Panc1 (cell line): Measurements from ENCODE around the gene GATAD2B. TPM values are rescaled to one million over a fixed set of nuclear protein-coding genes. Genes with fewer than 3 reads are reported as not detected.

Experiments
- ATAC-seq: fragments of 200-7000 bp; cut with Tn5 transposase; 2 replicates; pipeline ENCODE4 v1.9.1; 2020; ENCODE audit warnings: mild to moderate bottlenecking, moderate library complexity
- BruUV-seq: library from RNA; stranded (reverse); fragments of 400-500 nt; replicated peaks from 2 replicates; lab custom pipeline; 2021; lab: Mats Ljungman, UMichigan
- CTCF ChIA-PET: fragments of 300-600 bp; sonication (Branson Sonifier 250); formaldehyde crosslinking; loops from one replicate; lab custom pipeline; 2022; ENCODE audit warnings: antibody characterized with exemption; lab: Charles Lee
- POLR2A ChIA-PET: fragments of 300-600 bp; sonication (Branson Sonifier 250); formaldehyde crosslinking; loops from one replicate; lab custom pipeline; 2022; ENCODE audit warnings: antibody characterized with exemption; lab: Charles Lee
- DNase-seq: peaks from one replicate; pipeline ENCODE4 v3.0.0-alpha.2; 2010; ENCODE audit warnings: low read depth, low spot score
- H3K27ac ChIP-seq: 2 replicates; pipeline ENCODE4 v1.5.1; 2011; ENCODE audit warnings: mild to moderate bottlenecking, low read length, inconsistent platforms
- H3K27me3 ChIP-seq: fragments of 200-500 bp; sonication (Bioruptor generic); 2 replicates; pipeline ENCODE4 v1.6.0; 2014; ENCODE audit warnings: low read length, inconsistent platforms; ENCODE audit not compliant: control insufficient read depth, insufficient read depth
- H3K36me3 ChIP-seq: fragments of 200-500 bp; sonication (Bioruptor generic); 2 replicates; pipeline ENCODE4 v1.5.1; 2014; ENCODE audit warnings: inconsistent platforms, mild to moderate bottlenecking, low read length, moderate library complexity; ENCODE audit not compliant: control insufficient read depth, insufficient read depth
- H3K4me1 ChIP-seq: 2 replicates; pipeline ENCODE4 v1.5.1; 2011; ENCODE audit warnings: inconsistent platforms, mild to moderate bottlenecking, low read length, moderate library complexity; ENCODE audit not compliant: control insufficient read depth, insufficient read depth
- H3K4me3 ChIP-seq, 2 experiments: 2 replicates each; pipeline ENCODE4 v1.5.1; 2011 to 2012; ENCODE audit warnings: low read depth in 2 of 2, low read length in 2 of 2, mild to moderate bottlenecking in 2 of 2, inconsistent platforms in 1 of 2, moderate library complexity in 1 of 2
- H3K9me3 ChIP-seq: fragments of 200-500 bp; sonication (Bioruptor generic); 2 replicates; pipeline ENCODE4 v1.5.1; 2014; ENCODE audit warnings: low read depth, mild to moderate bottlenecking, inconsistent platforms, low read length, moderate library complexity; ENCODE audit not compliant: control insufficient read depth, insufficient read depth
- POLR2AphosphoS5 ChIP-seq: IDR thresholded peaks from 2 replicates; pipeline ENCODE4 v1.6.1; 2012; ENCODE audit warnings: mild to moderate bottlenecking, low read depth, low read length, moderate library complexity
- REST ChIP-seq, 2 experiments: IDR thresholded peaks; 2 replicates each; pipeline ENCODE4 v1.6.1; 2011 to 2012; ENCODE audit warnings: low read depth in 2 of 2, control low read depth in 1 of 2, low read length in 1 of 2, mild to moderate bottlenecking in 1 of 2, moderate library complexity in 1 of 2; ENCODE audit not compliant: insufficient read depth in 1 of 2
- SIN3A ChIP-seq: IDR thresholded peaks from 2 replicates; pipeline ENCODE4 v1.6.1; 2012; ENCODE audit warnings: low read depth, mild to moderate bottlenecking, low read length, moderate library complexity, borderline replicate concordance; ENCODE audit not compliant: insufficient read depth
- TCF7L2 ChIP-seq: IDR thresholded peaks from 2 replicates; pipeline ENCODE4 v1.6.1; 2011; ENCODE audit warnings: mild to moderate bottlenecking, low read depth, low read length, inconsistent platforms
- in situ Hi-C: cut with HindIII; loops from 2 replicates; pipeline ENCODE4 v1.10.0; 2016; ENCODE audit warnings: low sequenced_read_pairs, low pct_unique_long_range_greater_than_20kb
- intact Hi-C: fragments of 100-400 bp; cut with micrococcal nuclease; formaldehyde crosslinking; loops from one replicate; pipeline ENCODE4 v1.10.0; 2022; ENCODE audit not compliant: unreplicated experiment
- total RNA-seq: library from RNA; stranded (reverse); gene quantifications from one replicate; pipeline ENCODE4 v1.2.1, GENCODE V29; 2021; ENCODE audit not compliant: unreplicated experiment
- TF ChIP-seq, protein P1 (sequence below): fragments of 450-650 bp; IDR thresholded peaks from 2 replicates; pipeline ENCODE4 v1.5.1; 2017; ENCODE audit warnings: mild to moderate bottlenecking

Gene GATAD2B
- total RNA-seq, 1 experiment from 2014 or later: 47.2 TPM

- intact Hi-C loops: no loop called here
- in situ Hi-C loops: no loop called here
- TF ChIP-seq, protein P1, sequence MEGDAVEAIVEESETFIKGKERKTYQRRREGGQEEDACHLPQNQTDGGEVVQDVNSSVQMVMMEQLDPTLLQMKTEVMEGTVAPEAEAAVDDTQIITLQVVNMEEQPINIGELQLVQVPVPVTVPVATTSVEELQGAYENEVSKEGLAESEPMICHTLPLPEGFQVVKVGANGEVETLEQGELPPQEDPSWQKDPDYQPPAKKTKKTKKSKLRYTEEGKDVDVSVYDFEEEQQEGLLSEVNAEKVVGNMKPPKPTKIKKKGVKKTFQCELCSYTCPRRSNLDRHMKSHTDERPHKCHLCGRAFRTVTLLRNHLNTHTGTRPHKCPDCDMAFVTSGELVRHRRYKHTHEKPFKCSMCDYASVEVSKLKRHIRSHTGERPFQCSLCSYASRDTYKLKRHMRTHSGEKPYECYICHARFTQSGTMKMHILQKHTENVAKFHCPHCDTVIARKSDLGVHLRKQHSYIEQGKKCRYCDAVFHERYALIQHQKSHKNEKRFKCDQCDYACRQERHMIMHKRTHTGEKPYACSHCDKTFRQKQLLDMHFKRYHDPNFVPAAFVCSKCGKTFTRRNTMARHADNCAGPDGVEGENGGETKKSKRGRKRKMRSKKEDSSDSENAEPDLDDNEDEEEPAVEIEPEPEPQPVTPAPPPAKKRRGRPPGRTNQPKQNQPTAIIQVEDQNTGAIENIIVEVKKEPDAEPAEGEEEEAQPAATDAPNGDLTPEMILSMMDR: no peak
- TF ChIP-seq TCF7L2: no peak
- ChIA-PET CTCF (no interaction called here), POLR2A (interaction anchor here (0.5 to 0.6 kb wide), 3 partner anchors 13 to 69 kb away, joined by 5 to 7 read pairs (median 6); no protein-coding TSS in a partner anchor)
- no peaks in the 10 kb centered on the region for H3K36me3 ChIP-seq
- no peaks in the 10 kb centered on the region for H3K27me3 ChIP-seq
- no peak overlapping the region for H3K4me3 ChIP-seq
- DNase-seq: no peak
- BruUV-seq: no TSS peak
- H3K9me3 ChIP-seq: no peaks in the 10 kb centered on the region
- no peaks in the 10 kb centered on the region for H3K4me1 ChIP-seq
- H3K27ac ChIP-seq: no peak overlapping the region
- ATAC-seq: no peak
Observed at GRCh38 chr1:153929981-153930948, 7.5 kb upstream of the GATAD2B start.

DNA sequence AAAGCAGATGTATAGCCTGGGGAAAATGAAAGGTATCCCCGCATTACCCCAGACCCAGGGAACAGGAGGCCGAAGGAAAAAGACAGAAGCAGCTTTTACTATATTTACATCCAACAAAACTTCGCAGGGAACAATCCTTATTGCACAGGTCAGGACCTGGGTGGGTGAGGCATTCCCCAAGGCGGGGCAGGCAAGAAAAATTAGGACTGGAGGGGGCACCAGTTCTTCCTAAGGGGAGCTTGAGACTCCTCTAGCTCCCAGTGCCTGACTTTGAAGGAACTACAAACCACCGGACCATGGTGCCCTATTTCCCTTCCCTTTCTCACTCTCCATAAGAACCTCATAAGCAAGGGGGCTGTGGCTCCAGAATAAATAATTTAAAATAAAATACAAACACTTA is 6.7 kb upstream of the GATAD2B start:
- TF ChIP-seq REST (IDR thresholded peaks at IDR 0.05; ENCODE audit: insufficient read depth in 1 of 2, low read depth in 2 of 2, low read length in 1 of 2) (no peak), SIN3A (no peak), POLR2AphosphoS5 (no peak), TCF7L2 (no peak)
- TF ChIP-seq, protein P1: no peak
- CTCF ChIA-PET: no interaction called here
- no peaks in the 10 kb centered on the region for H3K9me3 ChIP-seq
- no peaks in the 10 kb centered on the region for H3K27me3 ChIP-seq
- intact Hi-C loops: no loop called here
- POLR2A ChIA-PET: interaction anchor here (0.6 to 1.0 kb wide), 3 partner anchors 14 to 52 kb away, joined by 6 to 7 read pairs (median 6); no protein-coding TSS in a partner anchor
- no peak overlapping the region for H3K27ac ChIP-seq
- no TSS peak for BruUV-seq
- in situ Hi-C loops: no loop called here
- no peaks in the 10 kb centered on the region for H3K4me1 ChIP-seq
- no peak overlapping the region for H3K4me3 ChIP-seq
- no peak for DNase-seq
- no peak for ATAC-seq
- no peaks in the 10 kb centered on the region for H3K36me3 ChIP-seq
